Activated CD4-positive, alpha-beta T cell treated with anti-CD3 and anti-CD28 coated beads, Interleukin-2, Interleukin-4, amounts not matched to agents 100 ng/mL and 50 ng/mL, durations not matched to agents 16 hours and 8 hours (primary cell): ENCODE measurements around the gene INPP5A.
"Not testable (repeated sequence)": the region's sequence is repeated elsewhere in the genome, so short reads cannot be mapped to it uniquely, and the experiment has no call there.

Experiments used
- DNase-seq: peaks from one replicate; pipeline ENCODE4 v3.0.0-alpha.2; 2020; ENCODE audit warnings: low spot score

INPP5A gene

DNA sequence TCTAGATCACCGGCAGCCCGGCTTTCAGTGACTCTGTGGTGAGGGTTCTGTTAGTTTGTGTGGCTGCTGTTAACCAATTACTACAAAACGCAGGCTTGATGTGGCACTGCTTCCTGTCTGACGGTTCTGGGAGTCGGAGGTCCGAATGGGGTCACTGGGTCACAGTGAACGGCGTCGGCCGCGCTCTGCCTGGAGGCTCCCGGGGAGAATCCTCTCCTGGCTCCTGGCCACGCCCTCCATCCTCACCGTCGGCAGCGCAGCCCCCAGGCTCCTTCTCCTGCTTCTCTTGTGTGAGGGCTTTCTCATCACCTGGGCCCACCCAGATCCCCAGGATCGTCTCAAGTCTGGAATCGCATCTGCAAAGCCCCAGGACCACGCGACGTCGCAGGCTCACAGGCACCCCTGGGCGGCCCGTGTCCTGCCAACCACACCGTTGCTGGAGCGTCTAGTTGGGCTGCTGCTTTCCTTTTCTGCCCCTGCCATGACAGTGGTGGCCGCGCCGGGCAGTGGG is 280.2 kb downstream of the INPP5A start:
- DNase-seq = no peak

DNA sequence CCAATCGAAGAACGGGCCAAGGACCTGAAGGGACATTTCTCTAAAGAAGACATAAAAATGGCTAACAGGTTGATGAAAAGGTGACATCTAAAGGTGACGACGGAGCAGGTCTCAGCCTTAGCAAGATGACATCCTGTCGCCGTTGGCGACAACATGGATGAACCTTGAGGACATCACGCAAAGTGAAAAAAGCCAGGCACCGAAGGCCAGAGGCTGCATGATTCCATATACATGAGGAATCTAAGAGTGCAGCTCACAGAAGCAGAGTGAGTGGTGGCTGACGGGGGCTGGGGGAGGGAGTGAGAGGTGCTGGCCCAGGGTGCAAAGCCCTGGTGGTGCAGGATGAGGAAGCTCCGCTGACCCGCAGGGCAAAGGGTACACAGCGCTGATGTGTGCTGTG is 282.5 kb downstream of the INPP5A start:
- DNase-seq = no peak

DNA sequence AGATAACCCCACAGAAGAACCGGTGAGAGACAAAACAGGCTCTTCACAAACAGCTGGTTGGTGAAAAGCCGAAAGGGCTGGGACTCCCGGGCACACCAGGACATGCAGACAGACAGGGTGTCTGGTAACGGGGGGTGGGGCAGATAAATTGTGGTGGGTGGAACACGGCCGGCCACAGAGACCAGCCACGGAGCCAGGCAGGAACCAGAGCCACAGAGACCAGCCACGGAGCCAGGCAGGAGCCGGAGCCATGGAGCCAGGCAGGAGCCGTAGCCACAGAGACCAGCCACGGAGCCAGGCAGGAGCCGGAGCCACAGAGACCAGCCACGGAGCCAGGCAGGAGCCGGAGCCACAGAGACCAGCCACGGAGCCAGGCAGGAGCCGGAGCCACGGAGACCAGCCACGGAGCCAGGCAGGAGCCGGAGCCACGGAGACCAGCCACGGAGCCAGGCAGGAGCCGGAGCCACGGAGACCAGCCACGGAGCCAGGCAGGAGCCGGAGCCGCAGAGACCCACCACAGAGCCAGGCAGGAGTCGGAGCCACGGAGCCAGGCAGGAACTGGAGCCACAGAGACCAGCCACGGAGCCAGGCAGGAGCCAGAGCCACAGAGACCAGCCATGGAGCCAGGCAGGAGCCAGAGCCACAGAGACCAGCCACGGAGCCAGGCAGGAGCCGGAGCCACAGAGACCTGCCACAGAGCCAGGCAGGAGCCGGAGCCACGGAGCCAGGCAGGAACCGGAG is 288.4 kb downstream of the INPP5A start:
- DNase-seq = not testable (repeated sequence)

- DNase-seq = no peak
Measured at GRCh38 chr10:132826524-132827422, 289.2 kb downstream of the INPP5A start.

- DNase-seq = no peak
Measured at GRCh38 chr10:132827423-132827789, 289.8 kb downstream of the INPP5A start.

GRCh38 chr10:132827861-132828539 is 290.4 kb downstream of the INPP5A start:
- DNase-seq = no peak

DNA sequence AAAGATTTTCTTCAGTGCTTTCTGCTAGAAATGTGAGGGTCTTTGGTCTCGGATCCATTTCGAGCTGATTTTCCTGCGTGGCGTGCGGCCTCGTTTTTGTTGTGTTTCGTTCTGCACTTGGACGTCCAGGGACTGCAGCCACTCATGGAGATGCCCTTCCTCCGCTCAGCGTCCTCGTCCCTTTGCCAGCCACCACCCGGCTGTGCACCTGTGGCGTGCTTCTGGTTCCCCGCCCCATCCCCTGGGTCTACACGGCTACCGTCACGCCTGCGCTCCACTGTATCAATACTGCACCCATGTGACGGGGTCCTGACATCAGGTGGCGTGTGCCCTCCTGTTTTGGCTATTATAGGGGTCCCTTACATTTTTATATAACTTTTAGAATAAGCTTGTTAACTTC is 291.1 kb downstream of the INPP5A start:
- DNase-seq = no peak

DNA sequence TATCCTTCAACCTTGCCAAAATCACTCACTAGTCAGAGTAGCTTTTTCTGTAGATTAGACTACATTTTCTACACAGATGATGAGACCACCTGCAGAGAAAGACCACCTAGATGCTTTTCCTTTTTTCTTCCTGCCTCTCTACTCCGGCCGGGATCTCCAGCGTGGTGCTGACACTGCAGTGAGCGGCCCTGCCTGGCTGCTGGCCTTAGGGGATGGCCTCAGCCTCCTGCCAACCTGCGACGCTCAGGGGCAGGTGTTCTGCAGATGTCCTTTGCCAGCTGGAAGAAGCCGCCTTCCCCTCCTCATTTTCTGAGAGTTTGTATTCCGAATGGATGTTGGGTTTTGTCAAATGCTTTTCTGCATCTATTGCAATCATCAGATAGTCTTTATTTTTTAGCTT is 291.8 kb downstream of the INPP5A start:
- no peak for DNase-seq

DNA sequence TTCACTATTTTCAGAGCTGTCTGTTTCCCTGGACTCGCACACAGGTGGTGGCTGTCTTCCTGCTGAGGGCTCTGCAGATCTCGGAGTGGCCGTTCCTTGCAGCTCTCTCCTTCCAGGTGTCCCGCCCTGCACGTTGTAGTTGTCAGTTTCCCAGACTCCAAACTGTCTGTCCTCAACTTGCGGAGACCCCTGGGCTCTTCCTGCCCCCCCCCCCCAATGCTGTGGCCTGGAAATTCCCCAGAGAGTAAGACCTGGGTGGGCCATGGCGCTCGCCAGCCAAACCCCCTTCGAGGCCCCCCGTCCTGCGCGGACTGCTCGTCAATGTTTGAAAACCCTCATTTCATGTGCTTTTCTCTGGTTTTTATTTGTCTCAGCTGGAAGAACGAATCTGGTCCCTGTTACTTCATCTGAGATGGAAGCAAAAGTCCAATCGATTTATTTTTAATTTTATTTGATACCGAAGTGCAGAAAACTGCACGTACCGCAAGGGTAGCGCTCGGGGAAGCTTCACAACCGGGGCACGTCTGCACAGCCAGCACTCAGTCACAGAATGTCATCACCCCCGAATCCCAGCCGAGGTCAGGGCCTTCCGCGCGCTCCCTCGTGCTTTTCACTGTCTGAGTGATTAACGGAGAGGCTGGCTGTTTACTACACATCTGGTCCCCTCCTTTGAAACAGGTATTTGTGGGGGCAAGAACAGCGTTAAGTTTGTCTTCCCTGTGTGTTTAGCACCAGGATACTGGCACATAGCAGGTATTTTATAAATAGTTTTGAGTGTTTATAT is 294.8 kb downstream of the INPP5A start:
- DNase-seq = no peak
